Heart left ventricle (tissue), 16 donors: Measurements from ENCODE around the gene PIGB. TPM values are rescaled to one million over a fixed set of nuclear protein-coding genes. Genes with fewer than 3 reads are reported as not detected.

Experiments
- ATAC-seq, 4 donors: fragments of 200-7000 bp; cut with Tn5 transposase; one replicate each; pipeline ENCODE4 v1.9.1; 2020 to 2022; ENCODE audit warnings: moderate library complexity in 4 of 4, mild to moderate bottlenecking in 3 of 4, moderate number of reproducible peaks in 1 of 4
- DNase-seq, 5 donors: peaks; one replicate each; pipeline ENCODE4 v3.0.0-alpha.2; 2020
- H3K27ac ChIP-seq, 12 donors: fragments of 200-600 bp; sonication (generic) in 4 of 12; one replicate each; pipeline versions ENCODE4 v1.5.0 to v1.8.0; 2016 to 2022; ENCODE audit warnings: mild to moderate bottlenecking in 2 of 12
- H3K27me3 ChIP-seq, 9 donors: fragments of 200-600 bp; sonication (generic) in 2 of 9; one replicate each; pipeline versions ENCODE4 v1.5.1 to v1.8.0; 2016 to 2022; ENCODE audit warnings: mild to moderate bottlenecking in 3 of 9
- H3K36me3 ChIP-seq, 9 donors: fragments of 200-600 bp; sonication (generic) in 2 of 9; one replicate each; pipeline versions ENCODE4 v1.5.0 to v1.8.0; 2018 to 2022; ENCODE audit warnings: mild to moderate bottlenecking in 2 of 9
- H3K4me1 ChIP-seq, 12 donors: fragments of 200-600 bp; sonication (generic) in 4 of 12; one replicate each; pipeline versions ENCODE4 v1.5.0 to v1.8.0; 2016 to 2022; ENCODE audit warnings: mild to moderate bottlenecking in 3 of 12
- H3K4me3 ChIP-seq, 12 donors: fragments of 200-600 bp; sonication (generic) in 4 of 12; one replicate each; pipeline versions ENCODE4 v1.5.0 to v1.8.0; 2017 to 2022; ENCODE audit warnings: mild to moderate bottlenecking in 9 of 12, moderate library complexity in 4 of 12
- H3K9me3 ChIP-seq, 12 donors: fragments of 200-600 bp; sonication (generic) in 4 of 12; one replicate each; pipeline versions ENCODE4 v1.5.0 to v1.8.0; 2016 to 2022; ENCODE audit warnings: mild to moderate bottlenecking in 1 of 12
- POLR2A ChIP-seq, 2 donors: fragments of 450-650 bp; IDR thresholded peaks; one replicate each; pipeline ENCODE4 v1.6.1; 2017; ENCODE audit warnings: antibody characterized with exemption in 2 of 2, mild to moderate bottlenecking in 2 of 2, moderate library complexity in 2 of 2
- WGBS, 4 donors: extraction: QIAGEN DNeasy Blood & Tissue Kit in 2 of 4; methylation state at CpG; one replicate each; pipeline versions ENCODE4 v1.1.5 to v1.1.7; 2013 to 2018; 5-methylcytosine and 5-hydroxymethylcytosine counted together
- intact Hi-C, 10 donors: fragments of 100-400 bp; cut with DNase I; formaldehyde crosslinking; loops; one replicate each; pipeline versions ENCODE4 v1.11.1 to v1.14.2; 2022
- polyA plus RNA-seq, 2 donors: library from polyadenylated mRNA; stranded (reverse); fragments of 200-250 nt; gene quantifications; one replicate each; pipeline ENCODE4 v1.2.3, GENCODE V29; 2013
- total RNA-seq, 9 donors: library from RNA; depleted of rRNA in 2 of 9; stranded (reverse); fragments of >200 nt in 2 of 9; fragmentation: NEBNext Ultra II Directional in 3 of 9; extraction: Animal tissue kit (Norgen Biotek cat#: 25700) in 3 of 9; gene quantifications; one replicate each; pipeline versions ENCODE4 v1.1.0 to v1.2.4, GENCODE V29; 2016 to 2023
- TF ChIP-seq, protein P1 (sequence below), 12 donors: fragments of 200-600 bp; sonication (generic) in 4 of 12; IDR thresholded peaks; one replicate each; pipeline versions ENCODE4 v1.5.0 to v1.8.0; 2018 to 2022; ENCODE audit warnings: antibody characterized with exemption in 12 of 12, mild to moderate bottlenecking in 5 of 12
- donor health status: ischemic (EF 13 %, LVEDD 7.1; RV severe dilation, severe dysfunction).
- donor health status: healthy with polysubstance abuse.
- donor health status: DM: no; HTN: yes; CAD: no.
- donor health status: DM: no; HTN: no; CAD: no.
- donor health status: ischemic (EF 25% LVEDD 6.9; RV normal size, moderate dysfunction).
- donor health status: ischemic (EF 25% LVEDD 5.7; RV mildly dilated, moderate dysfunction).
- donor health status: healthy.
- donor health status: DM: yes; HTN: yes; CAD: no.
- donor health status: ischemic (EF 35%, LVEDD 5.7; RV mildly dilated, moderate dysfunction).
- donor health status: nonischemic (EF 11% LVEDD 7.7; RV severe dilation, severe dysfunction).
- donor health status: DM: yes; HTN: yes; CAD: no.
- donor health status: PGD.
- donor health status: ischemic (EF 29% LVEDD 5.4; RV normal size, mild dysfunction).
- donor health status: nonischemic (EF 23%, LVEDD 6.1; RV moderate dilation, normal function).

Gene PIGB
- total and polyA plus RNA-seq, 11 donors = 2.3 to 10.3 (median 3.0) TPM

GRCh38 chr15:55356985-55357585 is 38.1 kb downstream of the PIGB start:
- no peak for DNase-seq
- peaks cover 0 to 89% (median 75%) of the 10 kb centered on the region in 9 donors for H3K36me3 ChIP-seq
- H3K9me3 ChIP-seq = no peaks in the 10 kb centered on the region
- no peak overlapping the region for H3K27ac ChIP-seq
- no peak for TF ChIP-seq POLR2A (IDR thresholded peaks at IDR 0.05)
- TF ChIP-seq, protein P1, sequence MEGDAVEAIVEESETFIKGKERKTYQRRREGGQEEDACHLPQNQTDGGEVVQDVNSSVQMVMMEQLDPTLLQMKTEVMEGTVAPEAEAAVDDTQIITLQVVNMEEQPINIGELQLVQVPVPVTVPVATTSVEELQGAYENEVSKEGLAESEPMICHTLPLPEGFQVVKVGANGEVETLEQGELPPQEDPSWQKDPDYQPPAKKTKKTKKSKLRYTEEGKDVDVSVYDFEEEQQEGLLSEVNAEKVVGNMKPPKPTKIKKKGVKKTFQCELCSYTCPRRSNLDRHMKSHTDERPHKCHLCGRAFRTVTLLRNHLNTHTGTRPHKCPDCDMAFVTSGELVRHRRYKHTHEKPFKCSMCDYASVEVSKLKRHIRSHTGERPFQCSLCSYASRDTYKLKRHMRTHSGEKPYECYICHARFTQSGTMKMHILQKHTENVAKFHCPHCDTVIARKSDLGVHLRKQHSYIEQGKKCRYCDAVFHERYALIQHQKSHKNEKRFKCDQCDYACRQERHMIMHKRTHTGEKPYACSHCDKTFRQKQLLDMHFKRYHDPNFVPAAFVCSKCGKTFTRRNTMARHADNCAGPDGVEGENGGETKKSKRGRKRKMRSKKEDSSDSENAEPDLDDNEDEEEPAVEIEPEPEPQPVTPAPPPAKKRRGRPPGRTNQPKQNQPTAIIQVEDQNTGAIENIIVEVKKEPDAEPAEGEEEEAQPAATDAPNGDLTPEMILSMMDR (IDR thresholded peaks at IDR 0.05) = no peak
- H3K27me3 ChIP-seq = no peaks in the 10 kb centered on the region
- H3K4me1 ChIP-seq = no peaks in the 10 kb centered on the region
- ATAC-seq = no peak
- no peak overlapping the region for H3K4me3 ChIP-seq
- WGBS, 4 donors = 97 to 98% (median 98%) methylated on average over 5 of the region's 5 CpGs
- intact Hi-C loops = no loop called here

GRCh38 chr15:55357774-55358173 is 38.8 kb downstream of the PIGB start:
- intact Hi-C loops = no loop called here
- Histone ChIP-seq H3K9me3 (no peaks in the 10 kb centered on the region), H3K27ac (no peak overlapping the region), H3K36me3 (peaks cover 0 to 90% (median 75%) of the 10 kb centered on the region in 9 donors), H3K4me1 (no peaks in the 10 kb centered on the region), H3K27me3 (no peaks in the 10 kb centered on the region), H3K4me3 (no peak overlapping the region)
- WGBS, 4 donors = 92 to 99% (median 96%) methylated on average over 2 of the region's 2 CpGs
- ATAC-seq = no peak
- no peak for DNase-seq
- no peak for TF ChIP-seq POLR2A (IDR thresholded peaks at IDR 0.05)
- TF ChIP-seq, protein P1 (IDR thresholded peaks at IDR 0.05) = no peak

- Histone ChIP-seq H3K36me3 (peaks cover 0 to 93% (median 80%) of the 10 kb centered on the region in 9 donors), H3K4me3 (no peak overlapping the region)
- intact Hi-C loops = no loop called here
These were observed 39.4 kb downstream of the PIGB start for GRCh38 chr15:55358471-55358870.

DNA sequence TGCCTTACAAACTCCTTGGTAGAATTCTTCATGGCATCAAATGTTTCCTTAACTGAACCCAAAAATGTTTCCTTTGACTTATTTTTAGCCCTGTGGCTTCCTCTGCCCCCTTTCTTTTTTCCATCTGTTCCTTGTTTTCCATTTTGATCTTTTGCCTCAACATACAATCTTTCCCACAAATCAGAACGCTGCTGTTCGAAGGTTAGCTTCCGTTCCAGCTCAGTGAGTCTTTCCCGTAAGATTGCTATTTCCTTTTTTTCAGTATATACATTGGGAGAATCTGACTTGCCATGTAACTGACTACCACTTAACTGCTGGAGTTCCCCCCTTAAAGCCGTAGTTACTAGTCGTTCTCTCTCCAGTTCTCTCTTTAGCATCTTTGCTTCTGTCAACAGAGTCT is 41.2 kb downstream of the PIGB start:
- no peak for TF ChIP-seq POLR2A (IDR thresholded peaks at IDR 0.05)
- TF ChIP-seq, protein P1 (IDR thresholded peaks at IDR 0.05) = no peak
- peaks cover 0 to 98% (median 84%) of the 10 kb centered on the region in 9 donors for H3K36me3 ChIP-seq
- intact Hi-C loops = no loop called here
- no peaks in the 10 kb centered on the region for H3K4me1 ChIP-seq
- no peak overlapping the region for H3K27ac ChIP-seq
- H3K9me3 ChIP-seq = no peaks in the 10 kb centered on the region
- 60 to 76% (median 70%) methylated on average over 6 of the region's 6 CpGs for WGBS, 4 donors
- ATAC-seq (no peak), DNase-seq (no peak)
- no peak overlapping the region for H3K4me3 ChIP-seq
- no peaks in the 10 kb centered on the region for H3K27me3 ChIP-seq

More at GRCh38 chr15:55358471-55358870, 39.4 kb downstream of the PIGB start:
- DNase-seq (no peak), ATAC-seq (no peak)
- TF ChIP-seq POLR2A (IDR thresholded peaks at IDR 0.05) = no peak
- TF ChIP-seq, protein P1 (IDR thresholded peaks at IDR 0.05) = no peak
- no peaks in the 10 kb centered on the region for H3K27me3 ChIP-seq
- no peaks in the 10 kb centered on the region for H3K9me3 ChIP-seq
- no peak overlapping the region for H3K27ac ChIP-seq
- H3K4me1 ChIP-seq = no peaks in the 10 kb centered on the region
